ENCODE measurements around the gene MAMDC2. TPM values are rescaled to one million over a fixed set of nuclear protein-coding genes. Genes with fewer than 3 reads are reported as not detected.

The MAMDC2 gene
- total and polyA plus RNA-seq, 2 of the 4 experiments (the other 2 are of a cell fraction), result 5.0 to 5.2 TPM

DNA sequence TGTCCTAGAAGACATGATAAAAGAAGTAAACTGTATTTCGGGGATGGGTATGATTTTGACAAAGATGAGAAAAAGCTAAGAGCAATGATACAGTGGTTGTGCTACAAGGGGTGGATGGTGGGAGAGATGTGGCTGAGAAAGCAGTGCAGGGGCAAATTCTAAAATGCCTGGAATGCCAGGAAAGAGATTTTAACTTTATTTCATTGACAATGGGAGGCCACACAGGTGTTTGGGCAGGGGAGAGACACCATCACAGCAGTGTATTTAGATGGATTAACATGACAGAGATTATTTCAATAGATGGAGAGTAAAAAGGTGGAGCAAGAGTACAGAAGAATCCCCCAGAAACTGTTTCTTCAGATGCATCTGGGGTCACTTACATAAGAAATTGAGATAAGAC, 71.2 kb downstream of the MAMDC2 start (continued):
- TF ChIP-seq, protein P1, sequence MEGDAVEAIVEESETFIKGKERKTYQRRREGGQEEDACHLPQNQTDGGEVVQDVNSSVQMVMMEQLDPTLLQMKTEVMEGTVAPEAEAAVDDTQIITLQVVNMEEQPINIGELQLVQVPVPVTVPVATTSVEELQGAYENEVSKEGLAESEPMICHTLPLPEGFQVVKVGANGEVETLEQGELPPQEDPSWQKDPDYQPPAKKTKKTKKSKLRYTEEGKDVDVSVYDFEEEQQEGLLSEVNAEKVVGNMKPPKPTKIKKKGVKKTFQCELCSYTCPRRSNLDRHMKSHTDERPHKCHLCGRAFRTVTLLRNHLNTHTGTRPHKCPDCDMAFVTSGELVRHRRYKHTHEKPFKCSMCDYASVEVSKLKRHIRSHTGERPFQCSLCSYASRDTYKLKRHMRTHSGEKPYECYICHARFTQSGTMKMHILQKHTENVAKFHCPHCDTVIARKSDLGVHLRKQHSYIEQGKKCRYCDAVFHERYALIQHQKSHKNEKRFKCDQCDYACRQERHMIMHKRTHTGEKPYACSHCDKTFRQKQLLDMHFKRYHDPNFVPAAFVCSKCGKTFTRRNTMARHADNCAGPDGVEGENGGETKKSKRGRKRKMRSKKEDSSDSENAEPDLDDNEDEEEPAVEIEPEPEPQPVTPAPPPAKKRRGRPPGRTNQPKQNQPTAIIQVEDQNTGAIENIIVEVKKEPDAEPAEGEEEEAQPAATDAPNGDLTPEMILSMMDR (conservative IDR thresholded peaks at IDR 0.05; ENCODE audit: low read depth, low read length), result no peak

DNA sequence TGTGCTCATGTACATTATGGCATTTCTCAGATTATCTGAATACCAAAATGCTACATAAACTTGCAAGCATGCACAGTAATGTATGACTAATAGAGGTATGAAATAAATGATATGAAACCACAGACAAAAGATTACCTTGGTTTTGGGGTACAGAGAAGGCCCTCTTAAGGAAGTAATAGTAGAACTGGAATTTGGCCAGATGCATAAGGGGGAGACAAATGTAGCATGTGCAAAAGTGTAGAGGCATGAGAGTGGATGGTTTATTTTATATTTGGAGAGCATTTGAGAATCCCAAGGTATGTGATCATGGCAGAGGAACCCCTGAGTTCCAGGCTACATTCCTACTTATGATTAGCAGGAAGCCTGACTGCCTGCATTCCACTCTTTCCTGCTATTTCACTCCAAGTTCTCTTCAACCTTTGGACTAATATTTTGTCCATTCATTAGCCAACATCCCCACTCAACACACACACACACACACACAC, 74.2 kb downstream of the MAMDC2 start:
- DNase-seq, result peak; percentile 74
- TF ChIP-seq CEBPB (IDR thresholded peaks at IDR 0.05; ENCODE audit: low read depth, low read length) (no peak), RAD21 (IDR thresholded peaks at IDR 0.05; ENCODE audit: low read length) (no peak), MXI1 (IDR thresholded peaks at IDR 0.05; ENCODE audit: borderline replicate concordance, low read depth, low read length) (no peak), NFE2L2 (IDR thresholded peaks at IDR 0.05; ENCODE audit: low read depth, low read length) (no peak), MAZ (IDR thresholded peaks at IDR 0.05; ENCODE audit: borderline replicate concordance, low read depth, low read length) (no peak), RCOR1 (IDR thresholded peaks at IDR 0.05; ENCODE audit: insufficient replicate concordance, low read length) (no peak), CHD1 (IDR thresholded peaks at IDR 0.05; ENCODE audit: low read depth, low read length) (no peak), MAFK (IDR thresholded peaks at IDR 0.05; ENCODE audit: low read depth, low read length) (no peak), FOS (IDR thresholded peaks at IDR 0.05; ENCODE audit: low read depth, low read length) (no peak), SMC3 (IDR thresholded peaks at IDR 0.05; ENCODE audit: low read depth, low read length) (no peak), POLR2A (IDR thresholded peaks at IDR 0.05; ENCODE audit: low read depth, low read length) (no peak), RFX5 (IDR thresholded peaks at IDR 0.05; ENCODE audit: low read depth, low read length) (no peak), BHLHE40 (IDR thresholded peaks at IDR 0.05; ENCODE audit: low read depth, low read length) (no peak)
- TF ChIP-seq, protein P2, sequence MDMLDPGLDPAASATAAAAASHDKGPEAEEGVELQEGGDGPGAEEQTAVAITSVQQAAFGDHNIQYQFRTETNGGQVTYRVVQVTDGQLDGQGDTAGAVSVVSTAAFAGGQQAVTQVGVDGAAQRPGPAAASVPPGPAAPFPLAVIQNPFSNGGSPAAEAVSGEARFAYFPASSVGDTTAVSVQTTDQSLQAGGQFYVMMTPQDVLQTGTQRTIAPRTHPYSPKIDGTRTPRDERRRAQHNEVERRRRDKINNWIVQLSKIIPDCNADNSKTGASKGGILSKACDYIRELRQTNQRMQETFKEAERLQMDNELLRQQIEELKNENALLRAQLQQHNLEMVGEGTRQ (IDR thresholded peaks at IDR 0.05; ENCODE audit: low read depth, low read length), result no peak

More for the DNA sequence above, 74.2 kb downstream of the MAMDC2 start:
- Histone ChIP-seq H2AK9ac (replicated peaks; ENCODE audit: low read depth, low read length, poor library complexity) (no peak overlapping the region), H3K9me3 (ENCODE audit: control insufficient read depth, insufficient read depth, low read length) (no peaks in the 10 kb centered on the region), H3K4me1 (ENCODE audit: control insufficient read depth, insufficient read depth, low read length) (peaks cover 18% of the 10 kb centered on the region), H3K79me1 (ENCODE audit: low read depth in 1 of 2, low read length in 2 of 2) (no peaks in the 10 kb centered on the region), H3K9me1 (ENCODE audit: insufficient read depth, low read length) (peaks cover 12% of the 10 kb centered on the region), H4K5ac (ENCODE audit: low read depth, low read length) (no peak overlapping the region), H3K23ac (ENCODE audit: low read depth, low read length) (no peak overlapping the region), H3K9ac (ENCODE audit: low read depth, low read length) (no peak overlapping the region), H3K36me3 (ENCODE audit: control insufficient read depth, insufficient read depth, low read length) (no peaks in the 10 kb centered on the region), H2BK15ac (ENCODE audit: low read depth, low read length) (no peak overlapping the region), H3K14ac (replicated peaks; ENCODE audit: low read depth, low read length) (no peak overlapping the region), H4K91ac (ENCODE audit: insufficient read depth, low read depth, low read length) (0 out of 2 replicates have a peak overlapping the region, but pooled peaks have one; percentile 14), H3K27me3 (ENCODE audit: control insufficient read depth, insufficient read depth, low read length) (no peaks in the 10 kb centered on the region), H3K4me3 (ENCODE audit: insufficient read depth, low read depth, low read length) (no peak overlapping the region), H3K27ac (ENCODE audit: insufficient read depth, low read length) (no peak overlapping the region), H3K18ac (ENCODE audit: low read depth, low read length) (no peak overlapping the region), H2BK20ac (ENCODE audit: low read depth, low read length) (peak overlapping the region; percentile 88), H2AK5ac (ENCODE audit: low read depth, low read length) (no peak overlapping the region), H4K20me1 (ENCODE audit: insufficient read depth, low read length) (no peaks in the 10 kb centered on the region), H3K4ac (ENCODE audit: low read depth, low read length) (peak overlapping the region; percentile 59), H4K8ac (ENCODE audit: low read depth in 2 of 2, low read length in 2 of 2) (peak overlapping the region in 1 of 2 experiments; percentile 74; a peak in 2 of 4 replicates), H2BK120ac (ENCODE audit: low read depth, low read length) (peak overlapping the region; percentile 85), H2BK5ac (ENCODE audit: low read depth, low read length, poor library complexity, severe bottlenecking) (peak overlapping the region; percentile 75), H2AFZ (replicated peaks; ENCODE audit: low read length, poor library complexity) (no peak overlapping the region), H3K4me2 (ENCODE audit: low read depth, low read length) (peak overlapping the region; percentile 46; the same call in 1 of the 2 replicates), H3K56ac (ENCODE audit: extremely low read depth, insufficient read depth, low read length) (no peak overlapping the region)
- dilution Hi-C loops (cut with HindIII; ENCODE audit: low sequenced_read_pairs, unreplicated experiment) (no loop called here), intact Hi-C loops (cut with micrococcal nuclease) (loop anchor here (10.0 kb wide), 2 partner anchors 373 to 693 kb away; no protein-coding TSS in a partner anchor), in situ Hi-C loops (cut with MboI; ENCODE audit: low sequenced_read_pairs) (loop anchor here (10.0 to 25.0 kb wide), 2 partner anchors 107 to 706 kb away; no protein-coding TSS in a partner anchor)
- CTCF ChIA-PET, result interaction anchor here (0.6 to 1.0 kb wide), 2 partner anchors 112 to 1512 kb away, joined by 3 to 4 read pairs; no protein-coding TSS in a partner anchor
- POLR2A ChIA-PET (ENCODE audit: unreplicated experiment), result no interaction called here
- BruUV-seq (replicated peaks), result no TSS peak
- peak; percentile 50 for ATAC-seq (ENCODE audit: low read depth)

Measured in IMR-90 (cell line).